Neural cell (in vitro differentiated cells): ENCODE measurements around the gene ERVMER34-1. TPM values are rescaled to one million over a fixed set of nuclear protein-coding genes. Genes with fewer than 3 reads are reported as not detected.
A peak's percentile ranks its signal among the peaks of the same experiment; 100 is the strongest.

Experiments
- H2AFZ ChIP-seq: fragments of 200-600, 300-800 bp; sonication (generic), shearing (Covaris generic); 2 replicates; pipeline ENCODE4 v1.6.0; 2014; ENCODE audit warnings: low read depth, mild to moderate bottlenecking, antibody characterized with exemption, low read length, moderate library complexity
- H3F3A ChIP-seq: fragments of 200-600 bp; shearing (Covaris generic); 2 replicates; pipeline ENCODE4 v1.6.1; 2016; ENCODE audit warnings: mild to moderate bottlenecking, moderate library complexity, mixed read lengths, antibody characterized with exemption, low read length; ENCODE audit not compliant: insufficient read depth, poor library complexity, severe bottlenecking
- H3K27ac ChIP-seq: fragments of 200-600, 300-800 bp; sonication (generic), shearing (Covaris generic); 2 replicates; pipeline ENCODE4 v1.5.1; 2014; ENCODE audit warnings: mild to moderate bottlenecking, low read length, moderate library complexity
- H3K27me3 ChIP-seq: fragments of 300-800, 200-600 bp; sonication (generic), shearing (Covaris generic); 2 replicates; pipeline ENCODE4 v1.6.0; 2014; ENCODE audit warnings: mild to moderate bottlenecking, low read depth, low read length, moderate library complexity; ENCODE audit not compliant: insufficient read depth
- H3K36me3 ChIP-seq: fragments of 300-800, 200-600 bp; sonication (generic), shearing (Covaris generic); 2 replicates; pipeline ENCODE4 v1.5.1; 2014; ENCODE audit warnings: mild to moderate bottlenecking, antibody characterized with exemption, low read length, moderate library complexity; ENCODE audit not compliant: insufficient read depth
- H3K4me2 ChIP-seq: fragments of 300-800, 200-600 bp; sonication (generic), shearing (Covaris generic); 2 replicates; pipeline ENCODE4 v1.6.0; 2014; ENCODE audit warnings: mild to moderate bottlenecking, low read length
- H3K4me3 ChIP-seq: fragments of 300-800, 200-600 bp; sonication (generic), shearing (Covaris generic); 2 replicates; pipeline ENCODE4 v1.5.1; 2014; ENCODE audit warnings: mild to moderate bottlenecking, low read length, moderate library complexity
- H3K79me2 ChIP-seq: fragments of 200-600 bp; shearing (Covaris generic); replicated peaks from 2 replicates; pipeline ENCODE4 v1.6.0; 2014; ENCODE audit warnings: mild to moderate bottlenecking, low read length, moderate library complexity; ENCODE audit not compliant: insufficient read depth
- H3K9ac ChIP-seq: fragments of 300-800, 200-600 bp; sonication (generic), shearing (Covaris generic); 2 replicates; pipeline ENCODE4 v1.6.1; 2016; ENCODE audit warnings: mild to moderate bottlenecking, low read length, mixed read lengths
- H3K9me2 ChIP-seq: fragments of 200-600 bp; shearing (Covaris generic); 2 replicates; pipeline ENCODE4 v1.6.1; 2016; ENCODE audit warnings: mild to moderate bottlenecking, low read length, mixed read lengths; ENCODE audit not compliant: insufficient read depth
- H3K9me3 ChIP-seq: fragments of 200-600, 300-800 bp; sonication (generic), shearing (Covaris generic); 2 replicates; pipeline ENCODE4 v1.6.1; 2016; ENCODE audit warnings: mild to moderate bottlenecking, mixed run types, low read length, moderate library complexity, mixed read lengths
- H4K20me1 ChIP-seq: fragments of 200-600 bp; shearing (Covaris generic); 2 replicates; pipeline ENCODE4 v1.6.1; 2016; ENCODE audit warnings: mild to moderate bottlenecking, mixed run types; ENCODE audit not compliant: insufficient read depth
- CTCF ChIP-seq: fragments of 450-650 bp; IDR thresholded peaks from 2 replicates; pipeline ENCODE4 v1.5.1; 2014; ENCODE audit warnings: antibody characterized with exemption, mild to moderate bottlenecking, moderate library complexity; ENCODE audit not compliant: poor library complexity, severe bottlenecking
- EP300 ChIP-seq: fragments of 450-650 bp; conservative IDR thresholded peaks from 2 replicates; pipeline ENCODE4 v1.6.1; 2014; ENCODE audit warnings: antibody characterized with exemption, mild to moderate bottlenecking, moderate library complexity; ENCODE audit not compliant: poor library complexity, severe bottlenecking
- EZH2 ChIP-seq: fragments of 200-600, 300-800 bp; shearing (Covaris generic), sonication (generic); IDR thresholded peaks from 2 replicates; pipeline ENCODE4 v1.6.1; 2014; ENCODE audit warnings: antibody characterized with exemption, low read length, borderline replicate concordance, mild to moderate bottlenecking; ENCODE audit not compliant: insufficient read depth, poor library complexity, severe bottlenecking
- MXI1 ChIP-seq: fragments of 450-650 bp; conservative IDR thresholded peaks from 2 replicates; pipeline ENCODE4 v1.6.1; 2014; ENCODE audit warnings: antibody characterized with exemption, mild to moderate bottlenecking; ENCODE audit not compliant: poor library complexity, severe bottlenecking
- POLR2AphosphoS5 ChIP-seq: IDR thresholded peaks from 2 replicates; pipeline ENCODE4 v1.6.1; 2012
- RAD21 ChIP-seq: fragments of 450-650 bp; conservative IDR thresholded peaks from 2 replicates; pipeline ENCODE4 v1.6.1; 2014; ENCODE audit warnings: antibody characterized with exemption, mild to moderate bottlenecking, moderate library complexity
- REST ChIP-seq: IDR thresholded peaks from 2 replicates; pipeline ENCODE4 v1.6.1; 2012; ENCODE audit warnings: borderline replicate concordance
- SMC3 ChIP-seq: fragments of 450-650 bp; conservative IDR thresholded peaks from 2 replicates; pipeline ENCODE4 v1.6.1; 2014; ENCODE audit warnings: antibody characterized with exemption, mild to moderate bottlenecking, moderate library complexity; ENCODE audit not compliant: poor library complexity
- TAF1 ChIP-seq: IDR thresholded peaks from 2 replicates; pipeline ENCODE4 v1.6.1; 2012; ENCODE audit warnings: low read depth
- polyA plus RNA-seq: library from polyadenylated mRNA; depleted of rRNA; stranded (reverse); fragments of >200 nt; gene quantifications from 2 replicates; pipeline ENCODE4 v1.2.3, GENCODE V29; 2014

The ERVMER34-1 gene
- polyA plus RNA-seq, 1 donor from 2014 or later = not detected

GRCh38 chr4:52721968-52722815, 29.0 kb downstream of the ERVMER34-1 start:
- no peaks in the 10 kb centered on the region for H3K9me3 ChIP-seq
- H3K4me2 ChIP-seq = no peak overlapping the region
- no peaks in the 10 kb centered on the region for H3K9me2 ChIP-seq
- no peaks in the 10 kb centered on the region for H3K79me2 ChIP-seq
- H4K20me1 ChIP-seq = no peaks in the 10 kb centered on the region
- H3K27me3 ChIP-seq = no peaks in the 10 kb centered on the region
- H2AFZ ChIP-seq = peak overlapping the region; percentile 0
- H3K27ac ChIP-seq = no peak overlapping the region
- peak overlapping the region; percentile 61 for H3K4me3 ChIP-seq
- H3K9ac ChIP-seq = peak overlapping the region; percentile 55
- H3F3A ChIP-seq = no peaks in the 10 kb centered on the region
- H3K36me3 ChIP-seq = peaks cover 4% of the 10 kb centered on the region
- TF ChIP-seq POLR2AphosphoS5 (peak; percentile 40), MXI1 (no peak), EP300 (no peak), TAF1 (no peak), SMC3 (no peak), CTCF (no peak), EZH2 (no peak)

GRCh38 chr4:52718123-52718522, 33.1 kb downstream of the ERVMER34-1 start:
- H3K9me3 ChIP-seq = no peaks in the 10 kb centered on the region
- H3K27ac ChIP-seq = no peak overlapping the region
- TF ChIP-seq TAF1 = no peak
- TF ChIP-seq POLR2AphosphoS5 = no peak
- TF ChIP-seq CTCF = no peak
- TF ChIP-seq REST = no peak
- TF ChIP-seq MXI1 = no peak
- no peak for TF ChIP-seq RAD21
- no peak for TF ChIP-seq EZH2
- no peak for TF ChIP-seq EP300
- no peak for TF ChIP-seq SMC3
- no peak overlapping the region for H3K4me2 ChIP-seq
- H3K36me3 ChIP-seq = peaks cover 9% of the 10 kb centered on the region
- H3K27me3 ChIP-seq = no peaks in the 10 kb centered on the region
- H4K20me1 ChIP-seq = no peaks in the 10 kb centered on the region
- H3K79me2 ChIP-seq = no peaks in the 10 kb centered on the region
- no peak overlapping the region for H2AFZ ChIP-seq
- H3K9me2 ChIP-seq = no peaks in the 10 kb centered on the region
- H3F3A ChIP-seq = no peaks in the 10 kb centered on the region
- H3K9ac ChIP-seq = no peak overlapping the region
- no peak overlapping the region for H3K4me3 ChIP-seq
